Suprapubic skin (tissue), 4 donors: ENCODE data around the gene MLEC.

Experiments
- CTCF ChIP-seq, 2 donors: fragments of 200-600 bp in 1 of 2; fragments of 450-650 bp in 1 of 2; sonication (generic) in 1 of 2; IDR thresholded peaks; one replicate each; pipeline ENCODE4 v1.5.1; 2016 to 2019; ENCODE audit warnings: antibody characterized with exemption in 2 of 2, mild to moderate bottlenecking in 1 of 2, moderate library complexity in 1 of 2
- POLR2A ChIP-seq, 2 donors: fragments of 450-650 bp; IDR thresholded peaks; one replicate each; pipeline ENCODE4 v1.6.1; 2017; ENCODE audit warnings: antibody characterized with exemption in 2 of 2, mild to moderate bottlenecking in 2 of 2, moderate library complexity in 2 of 2
- POLR2AphosphoS5 ChIP-seq, 3 donors: sonication (generic); formaldehyde crosslinking; IDR thresholded peaks; one replicate each; pipeline ENCODE4 v1.6.1; 2017; ENCODE audit warnings: antibody characterized with exemption in 3 of 3

- no peak for TF ChIP-seq CTCF (IDR thresholded peaks at IDR 0.05)
- no peak for TF ChIP-seq POLR2A (IDR thresholded peaks at IDR 0.05)
- TF ChIP-seq POLR2AphosphoS5 (IDR thresholded peaks at IDR 0.05), result no peak
Observed at GRCh38 chr12:120702637-120703036, 15.7 kb downstream of the MLEC start.
